Measurements from ENCODE around the gene NRP2. TPM values are rescaled to one million over a fixed set of nuclear protein-coding genes. Genes with fewer than 3 reads are reported as not detected.

Gene NRP2
- total RNA-seq, 4 donors from 2014 or later = 1.6 to 4.1 (median 2.2) TPM

DNA sequence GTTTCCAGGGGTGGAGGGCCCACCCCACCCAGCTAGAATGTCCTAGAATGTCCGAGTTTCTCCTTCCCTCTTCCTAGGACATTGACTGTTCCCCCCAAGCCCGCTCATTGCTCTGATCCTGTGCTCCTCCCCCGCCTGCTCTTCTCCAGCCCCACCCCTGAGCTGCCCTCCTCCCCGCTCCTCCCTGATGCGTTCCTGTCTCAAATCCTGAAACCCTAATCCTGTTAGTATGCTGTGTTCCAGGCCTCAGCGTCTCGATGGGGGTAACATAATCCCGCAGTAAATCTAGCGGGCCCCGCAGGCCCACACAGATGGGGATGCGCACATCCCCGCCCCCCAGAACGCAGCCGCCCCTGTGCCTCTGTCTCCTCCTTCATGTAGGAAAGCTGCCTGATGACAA lies 51.3 kb downstream of the NRP2 start:
- H3K36me3 ChIP-seq = no peaks in the 10 kb centered on the region
- no peaks in the 10 kb centered on the region for H3K27me3 ChIP-seq
- H3K27ac ChIP-seq = no peak overlapping the region
- intact Hi-C loops (cut with DNase I; ENCODE audit: low total_unique reads) (no loop called here), in situ Hi-C loops (cut with MboI; ENCODE audit: low sequenced_read_pairs in 4 of 4) (no loop called here)
- H3K4me1 ChIP-seq = no peaks in the 10 kb centered on the region
- no peak for DNase-seq
- TF ChIP-seq POLR2A (IDR thresholded peaks at IDR 0.05) = no peak
- TF ChIP-seq, protein P1, sequence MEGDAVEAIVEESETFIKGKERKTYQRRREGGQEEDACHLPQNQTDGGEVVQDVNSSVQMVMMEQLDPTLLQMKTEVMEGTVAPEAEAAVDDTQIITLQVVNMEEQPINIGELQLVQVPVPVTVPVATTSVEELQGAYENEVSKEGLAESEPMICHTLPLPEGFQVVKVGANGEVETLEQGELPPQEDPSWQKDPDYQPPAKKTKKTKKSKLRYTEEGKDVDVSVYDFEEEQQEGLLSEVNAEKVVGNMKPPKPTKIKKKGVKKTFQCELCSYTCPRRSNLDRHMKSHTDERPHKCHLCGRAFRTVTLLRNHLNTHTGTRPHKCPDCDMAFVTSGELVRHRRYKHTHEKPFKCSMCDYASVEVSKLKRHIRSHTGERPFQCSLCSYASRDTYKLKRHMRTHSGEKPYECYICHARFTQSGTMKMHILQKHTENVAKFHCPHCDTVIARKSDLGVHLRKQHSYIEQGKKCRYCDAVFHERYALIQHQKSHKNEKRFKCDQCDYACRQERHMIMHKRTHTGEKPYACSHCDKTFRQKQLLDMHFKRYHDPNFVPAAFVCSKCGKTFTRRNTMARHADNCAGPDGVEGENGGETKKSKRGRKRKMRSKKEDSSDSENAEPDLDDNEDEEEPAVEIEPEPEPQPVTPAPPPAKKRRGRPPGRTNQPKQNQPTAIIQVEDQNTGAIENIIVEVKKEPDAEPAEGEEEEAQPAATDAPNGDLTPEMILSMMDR (IDR thresholded peaks at IDR 0.05 in 4 of 5, conservative IDR thresholded peaks at IDR 0.05 in 1 of 5) = no peak
- no peaks in the 10 kb centered on the region for H3K9me3 ChIP-seq
- no peak for ATAC-seq
- H3K4me3 ChIP-seq = no peak overlapping the region

DNA sequence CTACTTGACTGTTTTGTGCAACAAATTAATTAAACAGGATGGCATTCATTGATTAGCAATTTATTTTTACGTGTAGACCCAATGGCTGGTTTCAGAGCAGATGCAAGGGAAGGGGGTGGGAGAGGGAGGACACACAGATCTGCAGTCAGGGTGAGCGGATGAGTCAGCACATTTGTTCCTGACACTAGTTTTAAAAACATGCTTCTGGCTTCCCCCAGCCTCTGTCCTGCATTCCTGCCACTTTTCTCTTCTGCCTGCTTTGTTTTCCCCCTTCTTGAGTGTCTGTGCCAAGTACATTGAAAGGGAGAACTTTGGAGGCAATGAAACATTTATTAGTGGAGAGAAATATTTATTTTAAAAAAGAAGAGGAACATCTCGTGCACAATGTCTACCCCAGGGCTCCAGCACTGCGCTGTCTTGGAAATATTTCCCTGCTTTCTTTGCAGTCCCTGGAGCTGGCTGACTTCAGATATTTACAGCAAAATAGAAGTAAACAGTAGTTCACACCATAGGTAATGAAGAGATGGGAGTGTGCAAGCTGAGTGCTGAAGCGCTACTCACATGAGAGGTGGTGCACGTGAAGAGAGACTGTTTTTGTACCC lies 52.2 kb downstream of the NRP2 start:
- Histone ChIP-seq H3K4me1 (no peaks in the 10 kb centered on the region), H3K27me3 (no peaks in the 10 kb centered on the region), H3K27ac (no peak overlapping the region), H3K4me3 (no peak overlapping the region), H3K9me3 (no peaks in the 10 kb centered on the region), H3K36me3 (no peaks in the 10 kb centered on the region)
- DNase-seq = peak in 1 of 2 donors; percentile 11
- in situ Hi-C loops (cut with MboI; ENCODE audit: low sequenced_read_pairs in 4 of 4) (no loop called here), intact Hi-C loops (cut with DNase I; ENCODE audit: low total_unique reads) (no loop called here)
- no peak for TF ChIP-seq POLR2A (IDR thresholded peaks at IDR 0.05)
- TF ChIP-seq, protein P1 (IDR thresholded peaks at IDR 0.05 in 4 of 5, conservative IDR thresholded peaks at IDR 0.05 in 1 of 5) = no peak
- ATAC-seq = peak in 1 of 2 donors; percentile 58

DNA sequence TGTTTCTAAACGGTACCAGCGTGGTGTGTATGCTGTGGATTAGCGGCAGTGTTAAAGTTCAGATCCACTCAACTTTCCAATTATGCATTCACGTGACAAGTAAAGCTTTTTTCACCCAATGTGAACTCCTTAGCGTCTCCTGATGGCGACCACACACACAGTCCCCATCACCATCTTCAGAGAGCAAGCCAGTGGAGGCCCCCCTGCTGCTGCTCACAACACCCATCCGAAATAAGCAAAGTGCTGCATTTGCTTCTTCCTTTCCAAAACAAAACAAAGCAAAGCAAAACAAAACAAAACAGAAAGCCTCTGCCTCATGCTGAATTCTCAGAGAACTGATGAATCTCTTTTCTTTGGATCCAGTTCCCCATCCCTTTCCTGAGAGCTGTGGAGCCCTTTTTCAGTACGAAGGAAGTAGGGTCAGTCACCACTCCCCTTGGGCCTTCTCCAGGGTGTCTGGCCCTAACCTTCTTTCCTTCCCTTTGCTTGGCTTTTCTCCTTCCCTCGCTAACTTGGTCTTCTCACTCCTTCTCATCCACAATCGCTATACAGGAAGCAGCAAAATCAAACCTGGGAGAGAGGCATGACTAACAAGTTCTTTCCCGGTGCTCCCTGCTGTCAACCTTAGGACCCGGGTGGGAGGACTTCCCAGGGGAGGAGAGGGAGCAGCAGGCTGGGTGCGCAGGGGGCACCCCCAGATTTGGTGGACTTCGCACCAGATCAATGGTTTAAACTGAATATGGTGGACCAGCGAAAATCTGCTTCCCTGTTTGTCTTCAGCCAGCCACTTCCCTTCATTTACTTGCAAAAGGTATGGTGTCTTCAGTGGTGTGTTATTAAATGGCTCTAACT lies 56.0 kb downstream of the NRP2 start:
- in situ Hi-C loops (cut with MboI; ENCODE audit: low sequenced_read_pairs in 4 of 4) (no loop called here), intact Hi-C loops (cut with DNase I; ENCODE audit: low total_unique reads) (no loop called here)
- Histone ChIP-seq H3K36me3 (no peaks in the 10 kb centered on the region), H3K4me1 (no peaks in the 10 kb centered on the region), H3K27me3 (no peaks in the 10 kb centered on the region), H3K9me3 (no peaks in the 10 kb centered on the region), H3K27ac (no peak overlapping the region), H3K4me3 (no peak overlapping the region)
- DNase-seq (no peak), ATAC-seq (no peak)
- TF ChIP-seq, protein P1 (IDR thresholded peaks at IDR 0.05 in 4 of 5, conservative IDR thresholded peaks at IDR 0.05 in 1 of 5) = no peak
- TF ChIP-seq POLR2A (IDR thresholded peaks at IDR 0.05) = no peak

DNA sequence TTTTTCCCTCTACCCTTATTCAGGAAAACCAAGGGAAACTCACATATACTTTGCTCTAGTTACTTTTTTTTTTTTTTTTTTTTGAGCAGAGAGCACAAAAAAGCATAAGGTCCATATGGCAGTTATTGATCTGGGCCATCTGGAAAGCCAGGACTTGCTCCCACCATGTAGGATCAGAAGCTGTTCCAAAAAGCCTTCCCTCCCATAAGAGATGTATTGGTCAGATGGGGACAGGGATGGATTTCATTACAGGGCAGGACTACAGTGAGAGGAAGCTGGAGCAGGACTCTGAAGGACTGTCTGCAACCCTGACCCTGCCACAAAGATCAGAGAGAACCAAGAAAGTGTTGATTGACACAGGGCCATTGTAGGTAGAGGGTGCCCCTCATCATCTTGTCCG lies 57.3 kb downstream of the NRP2 start:
- no peak for TF ChIP-seq POLR2A (IDR thresholded peaks at IDR 0.05)
- TF ChIP-seq, protein P1 (IDR thresholded peaks at IDR 0.05 in 4 of 5, conservative IDR thresholded peaks at IDR 0.05 in 1 of 5) = no peak
- DNase-seq = no peak
- Histone ChIP-seq H3K27me3 (no peaks in the 10 kb centered on the region), H3K4me1 (no peaks in the 10 kb centered on the region), H3K9me3 (no peaks in the 10 kb centered on the region), H3K4me3 (no peak overlapping the region), H3K36me3 (no peaks in the 10 kb centered on the region), H3K27ac (no peak overlapping the region)
- ATAC-seq = no peak
- in situ Hi-C loops (cut with MboI; ENCODE audit: low sequenced_read_pairs in 4 of 4) (no loop called here), intact Hi-C loops (cut with DNase I; ENCODE audit: low total_unique reads) (no loop called here)

All from gastrocnemius medialis (tissue), 4 donors.